ENCODE data around the gene DRC7. TPM values are rescaled to one million over a fixed set of nuclear protein-coding genes. Genes with fewer than 3 reads are reported as not detected.

The DRC7 gene
- polyA plus RNA-seq, 1 donor from 2014 or later: 1.4 TPM

DNA sequence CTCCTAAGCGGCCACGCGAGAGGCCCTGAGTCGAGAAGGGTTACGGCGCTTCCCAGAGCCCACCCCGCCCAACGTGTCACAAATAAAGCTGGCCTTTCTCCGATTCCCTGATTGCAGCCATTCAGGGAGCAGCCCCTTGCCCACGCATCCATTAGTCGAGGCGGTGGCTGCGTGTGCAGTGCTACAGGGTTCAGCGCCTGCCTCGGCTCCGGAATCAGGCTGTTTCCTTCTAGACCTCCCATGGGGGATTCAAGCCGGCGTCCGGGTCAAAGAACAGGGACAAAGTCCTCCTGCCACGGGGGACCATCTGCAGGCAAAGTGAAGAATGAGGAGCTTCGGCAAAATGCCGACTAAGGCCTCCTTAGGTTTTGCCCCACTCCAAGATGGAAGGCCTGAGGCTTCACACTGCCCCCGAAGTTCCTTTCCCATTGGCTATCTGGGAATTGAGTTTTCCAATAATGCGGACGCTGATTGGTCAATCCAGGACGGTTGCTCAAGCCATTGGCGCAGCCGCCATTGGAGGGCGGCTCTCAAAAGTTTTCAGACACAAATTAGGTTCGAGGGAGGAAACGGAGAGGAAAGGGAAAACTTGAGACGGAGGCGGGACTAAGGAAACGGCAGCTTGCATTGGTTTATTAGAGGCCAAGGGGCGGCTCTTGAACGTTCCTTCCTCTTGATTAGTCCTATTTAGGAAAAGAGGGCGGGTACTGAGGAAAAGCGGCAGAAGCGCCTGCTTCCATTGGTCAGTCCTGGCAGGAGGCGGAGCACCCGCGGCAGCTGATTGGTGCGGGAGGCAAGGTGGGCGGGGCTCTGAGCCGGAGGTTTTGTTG, 40.5 kb downstream of the DRC7 start:
- no peaks in the 10 kb centered on the region for H3K9me2 ChIP-seq (ENCODE audit: insufficient read depth, low read length)
- H3K27ac ChIP-seq (ENCODE audit: low read length): peak overlapping the region; percentile 83
- no peaks in the 10 kb centered on the region for H3K36me3 ChIP-seq (ENCODE audit: insufficient read depth, low read length)
- no peaks in the 10 kb centered on the region for H3K79me2 ChIP-seq (replicated peaks; ENCODE audit: insufficient read depth, low read length)
- H3K4me2 ChIP-seq (ENCODE audit: low read length): peak overlapping the region; percentile 63
- H2AFZ ChIP-seq (ENCODE audit: low read depth, low read length): peak overlapping the region; percentile 77
- no peaks in the 10 kb centered on the region for H4K20me1 ChIP-seq (ENCODE audit: insufficient read depth)
- H3K9me3 ChIP-seq (ENCODE audit: low read length): no peaks in the 10 kb centered on the region
- TF ChIP-seq SMC3 (conservative IDR thresholded peaks at IDR 0.05; ENCODE audit: poor library complexity) (peak; percentile 55), EZH2 (IDR thresholded peaks at IDR 0.05; ENCODE audit: borderline replicate concordance, insufficient read depth, low read length, poor library complexity, severe bottlenecking) (no peak), RAD21 (conservative IDR thresholded peaks at IDR 0.05) (peak; percentile 51), EP300 (conservative IDR thresholded peaks at IDR 0.05; ENCODE audit: poor library complexity, severe bottlenecking) (no peak), MXI1 (conservative IDR thresholded peaks at IDR 0.05; ENCODE audit: poor library complexity, severe bottlenecking) (peak; percentile 47), TAF1 (IDR thresholded peaks at IDR 0.05; ENCODE audit: low read depth) (peak; percentile 42), POLR2AphosphoS5 (IDR thresholded peaks at IDR 0.05) (peak; percentile 82)
- TF ChIP-seq, protein P1, sequence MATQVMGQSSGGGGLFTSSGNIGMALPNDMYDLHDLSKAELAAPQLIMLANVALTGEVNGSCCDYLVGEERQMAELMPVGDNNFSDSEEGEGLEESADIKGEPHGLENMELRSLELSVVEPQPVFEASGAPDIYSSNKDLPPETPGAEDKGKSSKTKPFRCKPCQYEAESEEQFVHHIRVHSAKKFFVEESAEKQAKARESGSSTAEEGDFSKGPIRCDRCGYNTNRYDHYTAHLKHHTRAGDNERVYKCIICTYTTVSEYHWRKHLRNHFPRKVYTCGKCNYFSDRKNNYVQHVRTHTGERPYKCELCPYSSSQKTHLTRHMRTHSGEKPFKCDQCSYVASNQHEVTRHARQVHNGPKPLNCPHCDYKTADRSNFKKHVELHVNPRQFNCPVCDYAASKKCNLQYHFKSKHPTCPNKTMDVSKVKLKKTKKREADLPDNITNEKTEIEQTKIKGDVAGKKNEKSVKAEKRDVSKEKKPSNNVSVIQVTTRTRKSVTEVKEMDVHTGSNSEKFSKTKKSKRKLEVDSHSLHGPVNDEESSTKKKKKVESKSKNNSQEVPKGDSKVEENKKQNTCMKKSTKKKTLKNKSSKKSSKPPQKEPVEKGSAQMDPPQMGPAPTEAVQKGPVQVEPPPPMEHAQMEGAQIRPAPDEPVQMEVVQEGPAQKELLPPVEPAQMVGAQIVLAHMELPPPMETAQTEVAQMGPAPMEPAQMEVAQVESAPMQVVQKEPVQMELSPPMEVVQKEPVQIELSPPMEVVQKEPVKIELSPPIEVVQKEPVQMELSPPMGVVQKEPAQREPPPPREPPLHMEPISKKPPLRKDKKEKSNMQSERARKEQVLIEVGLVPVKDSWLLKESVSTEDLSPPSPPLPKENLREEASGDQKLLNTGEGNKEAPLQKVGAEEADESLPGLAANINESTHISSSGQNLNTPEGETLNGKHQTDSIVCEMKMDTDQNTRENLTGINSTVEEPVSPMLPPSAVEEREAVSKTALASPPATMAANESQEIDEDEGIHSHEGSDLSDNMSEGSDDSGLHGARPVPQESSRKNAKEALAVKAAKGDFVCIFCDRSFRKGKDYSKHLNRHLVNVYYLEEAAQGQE (IDR thresholded peaks at IDR 0.05; ENCODE audit: borderline replicate concordance): peak; percentile 68
- TF ChIP-seq, protein P2, sequence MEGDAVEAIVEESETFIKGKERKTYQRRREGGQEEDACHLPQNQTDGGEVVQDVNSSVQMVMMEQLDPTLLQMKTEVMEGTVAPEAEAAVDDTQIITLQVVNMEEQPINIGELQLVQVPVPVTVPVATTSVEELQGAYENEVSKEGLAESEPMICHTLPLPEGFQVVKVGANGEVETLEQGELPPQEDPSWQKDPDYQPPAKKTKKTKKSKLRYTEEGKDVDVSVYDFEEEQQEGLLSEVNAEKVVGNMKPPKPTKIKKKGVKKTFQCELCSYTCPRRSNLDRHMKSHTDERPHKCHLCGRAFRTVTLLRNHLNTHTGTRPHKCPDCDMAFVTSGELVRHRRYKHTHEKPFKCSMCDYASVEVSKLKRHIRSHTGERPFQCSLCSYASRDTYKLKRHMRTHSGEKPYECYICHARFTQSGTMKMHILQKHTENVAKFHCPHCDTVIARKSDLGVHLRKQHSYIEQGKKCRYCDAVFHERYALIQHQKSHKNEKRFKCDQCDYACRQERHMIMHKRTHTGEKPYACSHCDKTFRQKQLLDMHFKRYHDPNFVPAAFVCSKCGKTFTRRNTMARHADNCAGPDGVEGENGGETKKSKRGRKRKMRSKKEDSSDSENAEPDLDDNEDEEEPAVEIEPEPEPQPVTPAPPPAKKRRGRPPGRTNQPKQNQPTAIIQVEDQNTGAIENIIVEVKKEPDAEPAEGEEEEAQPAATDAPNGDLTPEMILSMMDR (IDR thresholded peaks at IDR 0.05; ENCODE audit: poor library complexity, severe bottlenecking): peak; percentile 45
- peak overlapping the region; percentile 74 for H3K4me3 ChIP-seq (ENCODE audit: low read length)
- peak overlapping the region; percentile 79 for H3K9ac ChIP-seq (ENCODE audit: low read length)
- H3K27me3 ChIP-seq (ENCODE audit: insufficient read depth, low read depth, low read length): no peaks in the 10 kb centered on the region
- H3F3A ChIP-seq (ENCODE audit: insufficient read depth, low read length, poor library complexity, severe bottlenecking): no peaks in the 10 kb centered on the region

DNA sequence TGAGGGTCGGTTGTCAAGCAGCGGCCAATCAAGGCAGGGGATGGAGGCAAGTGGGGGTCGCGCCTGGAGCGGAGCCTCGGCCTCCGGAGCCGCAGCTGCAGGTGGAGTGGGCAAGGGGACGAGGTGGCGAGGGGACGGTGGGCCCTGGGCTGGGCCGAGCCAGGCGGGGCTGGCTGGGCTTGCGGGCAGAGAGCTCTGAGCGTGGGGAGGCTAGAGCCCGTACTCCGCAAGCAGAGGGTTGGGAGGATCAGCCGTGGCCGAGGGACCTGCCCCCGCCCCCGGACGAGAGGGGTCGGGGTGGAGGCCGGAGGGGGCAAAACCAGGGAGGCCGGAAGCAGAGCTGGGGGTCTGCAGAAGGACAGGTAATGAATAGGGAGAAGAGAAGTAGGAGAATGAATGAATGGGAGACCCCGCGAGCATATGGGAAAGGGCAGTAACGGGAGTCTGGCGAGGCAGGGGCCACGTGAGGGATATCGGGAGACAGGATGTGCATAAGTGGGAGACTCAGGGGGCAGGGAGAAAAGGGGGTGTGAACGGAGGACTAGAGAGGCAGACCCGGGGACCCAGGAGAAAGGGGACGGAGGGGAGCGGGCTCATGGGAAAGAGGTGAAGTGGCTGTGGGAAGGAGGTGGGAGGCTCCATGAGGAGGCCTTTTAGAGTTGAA, 41.3 kb downstream of the DRC7 start, which contains the start of gene KATNB1:
Gene KATNB1 (plus strand): TSS at position 16 of the 664 bp plus-strand sequence. CDS start 1,474 bp downstream, outside the sequence.
- Histone ChIP-seq H3K9me3 (ENCODE audit: low read length) (no peaks in the 10 kb centered on the region), H3K4me3 (ENCODE audit: low read length) (peak within 1 kb of the TSS; percentile 74), H3F3A (ENCODE audit: insufficient read depth, low read length, poor library complexity, severe bottlenecking) (no peaks in the 10 kb centered on the region), H2AFZ (ENCODE audit: low read depth, low read length) (peak within 1 kb of the TSS; percentile 77), H3K4me2 (ENCODE audit: low read length) (peak within 1 kb of the TSS; percentile 80), H3K27me3 (ENCODE audit: insufficient read depth, low read depth, low read length) (no peaks in the 10 kb centered on the region), H3K9ac (ENCODE audit: low read length) (peak within 1 kb of the TSS; percentile 79), H4K20me1 (ENCODE audit: insufficient read depth) (no peaks in the 10 kb centered on the region), H3K9me2 (ENCODE audit: insufficient read depth, low read length) (no peaks in the 10 kb centered on the region), H3K79me2 (replicated peaks; ENCODE audit: insufficient read depth, low read length) (no peaks in the 10 kb centered on the region), H3K36me3 (ENCODE audit: insufficient read depth, low read length) (no peaks in the 10 kb centered on the region), H3K27ac (ENCODE audit: low read length) (peak within 1 kb of the TSS; percentile 83)
- TF ChIP-seq POLR2AphosphoS5 (IDR thresholded peaks at IDR 0.05) (peak; percentile 80), MXI1 (conservative IDR thresholded peaks at IDR 0.05; ENCODE audit: poor library complexity, severe bottlenecking) (peak; percentile 79), EZH2 (IDR thresholded peaks at IDR 0.05; ENCODE audit: borderline replicate concordance, insufficient read depth, low read length, poor library complexity, severe bottlenecking) (no peak), TAF1 (IDR thresholded peaks at IDR 0.05; ENCODE audit: low read depth) (peak; percentile 38), RAD21 (conservative IDR thresholded peaks at IDR 0.05) (peak; percentile 52), EP300 (conservative IDR thresholded peaks at IDR 0.05; ENCODE audit: poor library complexity, severe bottlenecking) (no peak), SMC3 (conservative IDR thresholded peaks at IDR 0.05; ENCODE audit: poor library complexity) (peak; percentile 49)
- TF ChIP-seq, protein P1 (IDR thresholded peaks at IDR 0.05; ENCODE audit: borderline replicate concordance): peak; percentile 29
- TF ChIP-seq, protein P2 (IDR thresholded peaks at IDR 0.05; ENCODE audit: poor library complexity, severe bottlenecking): no peak

Measured in neural cell (in vitro differentiated cells).